ENCODE data around the gene CYP27A1. TPM values are rescaled to one million over a fixed set of nuclear protein-coding genes. Genes with fewer than 3 reads are reported as not detected.

The CYP27A1 gene
- total RNA-seq, 1 experiment from 2014 or later = not detected

DNA sequence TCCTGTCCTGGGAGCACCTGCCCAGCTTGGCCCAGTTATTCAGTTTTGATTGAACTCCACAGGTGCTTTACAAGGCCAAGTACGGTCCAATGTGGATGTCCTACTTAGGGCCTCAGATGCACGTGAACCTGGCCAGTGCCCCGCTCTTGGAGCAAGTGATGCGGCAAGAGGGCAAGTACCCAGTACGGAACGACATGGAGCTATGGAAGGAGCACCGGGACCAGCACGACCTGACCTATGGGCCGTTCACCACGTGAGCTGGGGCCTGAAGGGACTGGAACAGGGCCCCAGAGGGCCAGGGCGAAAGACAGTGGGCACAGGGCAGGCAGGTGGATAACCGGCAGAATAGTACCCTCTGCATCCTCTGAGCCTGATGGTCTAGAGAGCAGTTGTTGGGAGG is 27.6 kb downstream of the CYP27A1 start:
- no peak for DNase-seq (ENCODE audit: extremely low read depth, low read depth)

- DNase-seq (ENCODE audit: extremely low read depth, low read depth) = no peak
These were observed 28.3 kb downstream of the CYP27A1 start for GRCh38 chr2:218810256-218810655.

DNA sequence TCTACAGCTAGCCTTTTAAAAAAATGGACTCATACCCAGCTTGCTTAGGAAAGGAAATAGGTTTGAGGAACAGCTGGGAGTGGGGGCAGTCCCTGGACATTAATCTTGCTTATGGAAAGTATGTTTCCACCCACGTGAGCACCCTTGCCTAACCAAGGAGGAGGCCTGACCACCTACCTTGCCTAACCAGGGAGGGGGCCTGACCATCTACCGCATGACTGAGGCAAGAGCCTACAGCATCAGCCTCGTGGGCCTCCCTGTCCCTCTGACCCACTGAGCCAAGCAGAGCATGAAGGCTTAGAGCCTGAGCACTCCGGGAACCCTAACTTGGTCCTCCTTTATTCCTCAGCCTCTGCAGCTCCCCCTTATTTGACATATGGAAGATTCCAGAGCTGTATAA is 29.4 kb downstream of the CYP27A1 start:
- no peak for DNase-seq (ENCODE audit: extremely low read depth, low read depth)

- DNase-seq (ENCODE audit: extremely low read depth, low read depth) = no peak
These were observed 30.3 kb downstream of the CYP27A1 start for GRCh38 chr2:218812096-218812815.

GRCh38 chr2:218812861-218813260 is 30.9 kb downstream of the CYP27A1 start:
- DNase-seq (ENCODE audit: extremely low read depth, low read depth) = no peak

- DNase-seq (ENCODE audit: extremely low read depth, low read depth) = no peak
These were observed 32.0 kb downstream of the CYP27A1 start for GRCh38 chr2:218813771-218814460.

DNA sequence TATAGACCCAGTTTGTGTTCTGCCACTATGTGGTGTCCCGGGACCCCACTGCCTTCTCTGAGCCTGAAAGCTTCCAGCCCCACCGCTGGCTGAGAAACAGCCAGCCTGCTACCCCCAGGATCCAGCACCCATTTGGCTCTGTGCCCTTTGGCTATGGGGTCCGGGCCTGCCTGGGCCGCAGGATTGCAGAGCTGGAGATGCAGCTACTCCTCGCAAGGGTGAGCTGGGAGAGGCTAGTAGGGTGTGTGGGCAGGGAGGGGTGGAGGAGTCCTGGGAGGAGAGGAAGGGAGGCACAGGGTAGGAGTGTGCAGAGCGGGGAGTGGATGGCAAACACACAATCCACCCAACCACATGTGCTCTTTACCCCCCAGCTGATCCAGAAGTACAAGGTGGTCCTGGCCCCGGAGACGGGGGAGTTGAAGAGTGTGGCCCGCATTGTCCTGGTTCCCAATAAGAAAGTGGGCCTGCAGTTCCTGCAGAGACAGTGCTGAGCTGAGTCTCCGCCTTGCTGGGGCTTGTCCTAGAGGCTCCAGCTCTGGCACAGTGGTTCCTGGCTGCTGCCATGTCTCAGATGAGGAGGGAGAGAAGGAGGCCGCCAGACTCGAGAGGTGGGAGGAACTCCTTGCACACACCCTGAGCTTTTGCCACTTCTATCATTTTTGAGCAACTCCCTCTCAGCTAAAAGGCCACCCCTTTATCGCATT is 32.7 kb downstream of the CYP27A1 start:
- DNase-seq (ENCODE audit: extremely low read depth, low read depth) = no peak

DNA sequence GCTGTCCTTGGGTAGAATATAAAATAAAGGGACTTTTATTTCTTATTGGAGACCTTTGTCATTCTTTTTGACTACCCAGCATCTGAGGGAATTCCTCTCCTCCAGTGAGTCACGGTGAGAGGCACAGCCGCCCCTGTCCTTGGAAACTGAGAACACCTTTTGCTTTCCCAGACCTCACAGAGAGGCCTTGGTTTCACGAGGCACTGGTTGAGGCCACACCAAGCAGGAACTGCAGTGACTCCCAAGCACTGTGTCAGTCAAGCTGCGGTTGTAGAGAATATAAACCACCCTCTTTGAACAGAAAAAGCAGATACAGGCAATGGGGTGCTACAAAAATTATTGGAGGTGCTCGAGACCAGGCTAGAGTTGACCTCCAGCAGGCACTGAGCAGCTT is 33.3 kb downstream of the CYP27A1 start:
- DNase-seq (ENCODE audit: extremely low read depth, low read depth) = no peak

GRCh38 chr2:218815649-218816048 is 33.7 kb downstream of the CYP27A1 start:
- no peak for DNase-seq (ENCODE audit: extremely low read depth, low read depth)

DNA sequence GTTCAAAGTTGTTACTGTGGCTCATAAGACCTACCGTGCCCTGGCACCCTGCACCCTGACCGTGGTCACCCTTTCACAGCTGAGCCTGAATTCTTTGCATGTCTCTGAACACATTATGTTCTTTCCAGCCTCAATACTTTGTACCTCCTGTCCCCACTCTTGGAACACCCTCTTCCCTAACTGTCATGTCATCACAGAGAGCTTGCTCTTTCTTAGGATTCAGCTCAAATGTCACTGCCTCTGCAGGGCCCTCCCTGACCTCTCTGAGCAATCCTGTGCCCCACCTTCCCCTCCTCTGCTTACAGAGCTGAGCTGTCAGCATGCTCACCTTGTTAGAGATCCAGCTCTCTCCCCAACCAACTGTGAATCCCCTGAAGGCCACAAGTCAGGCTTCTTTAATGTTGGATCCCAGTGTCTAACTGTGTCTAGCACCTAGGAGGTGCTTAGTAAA is 34.6 kb downstream of the CYP27A1 start:
- DNase-seq (ENCODE audit: extremely low read depth, low read depth) = no peak

GRCh38 chr2:218819093-218819492 is 37.1 kb downstream of the CYP27A1 start:
- DNase-seq (ENCODE audit: extremely low read depth, low read depth) = no peak

- no peak for DNase-seq (ENCODE audit: extremely low read depth, low read depth)
These were observed 38.9 kb downstream of the CYP27A1 start for GRCh38 chr2:218820746-218821369.

GRCh38 chr2:218821605-218822211 is 39.8 kb downstream of the CYP27A1 start:
- no peak for DNase-seq (ENCODE audit: extremely low read depth, low read depth)

DNA sequence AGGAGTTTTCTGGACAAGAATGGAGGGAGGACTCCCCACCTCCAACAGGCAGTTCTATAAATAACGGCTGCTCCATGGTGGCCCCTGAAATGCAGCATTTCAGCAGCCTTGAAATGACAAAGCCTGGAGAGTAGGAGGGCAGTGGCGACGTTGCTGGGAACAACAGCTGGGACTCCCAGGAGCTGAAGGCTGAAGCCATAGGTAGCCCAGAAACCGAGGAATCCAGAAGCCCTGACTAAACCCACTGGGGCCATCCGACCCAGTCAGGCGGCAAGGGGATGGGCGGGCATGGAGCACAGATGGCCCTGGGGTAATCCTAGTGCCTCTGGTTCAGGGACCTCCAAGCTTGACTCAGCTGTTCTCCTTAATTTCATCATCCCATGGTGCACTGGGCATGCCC is 40.7 kb downstream of the CYP27A1 start:
- no peak for DNase-seq (ENCODE audit: extremely low read depth, low read depth)

GRCh38 chr2:218823196-218823855 is 41.4 kb downstream of the CYP27A1 start:
- no peak for DNase-seq (ENCODE audit: extremely low read depth, low read depth)

DNA sequence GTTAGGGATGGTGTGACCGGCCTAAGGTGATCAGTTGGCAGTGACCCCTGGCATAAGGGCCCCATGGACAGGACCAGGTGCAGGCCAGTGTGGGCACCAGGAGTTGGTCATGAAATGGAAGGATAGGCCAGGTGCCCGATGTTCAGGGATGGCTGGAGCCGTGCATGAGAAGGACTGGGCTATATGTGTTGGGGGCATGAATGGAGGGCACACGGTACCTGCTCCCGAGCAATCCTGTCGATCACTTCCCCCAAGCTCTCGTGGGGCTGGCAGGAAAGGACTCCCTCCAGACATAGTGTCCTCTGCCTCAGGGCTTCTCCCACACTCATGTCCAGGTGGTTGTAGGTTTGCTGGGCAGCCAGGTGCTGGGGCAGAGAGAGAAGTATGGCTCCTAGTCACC is 42.1 kb downstream of the CYP27A1 start:
- no peak for DNase-seq (ENCODE audit: extremely low read depth, low read depth)

DNA sequence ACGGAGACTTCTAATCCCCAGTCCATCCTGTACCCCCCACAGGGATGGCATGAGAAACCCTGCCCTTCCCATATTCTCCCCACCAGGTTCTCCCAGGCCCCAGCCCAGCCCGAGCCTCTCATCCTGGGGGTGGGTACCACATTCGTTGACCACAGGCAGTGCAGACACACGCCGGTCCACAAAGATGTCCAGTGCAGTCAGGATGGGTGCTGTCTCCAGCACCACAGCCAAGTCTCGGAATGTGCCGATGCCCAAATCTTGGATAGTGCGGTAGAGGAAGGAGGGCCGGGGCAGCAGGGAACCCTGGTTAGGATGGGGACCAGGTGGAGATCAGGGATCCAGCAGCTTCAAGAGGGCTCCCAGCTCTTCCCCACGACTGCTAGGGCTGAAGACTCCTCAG is 44.8 kb downstream of the CYP27A1 start:
- DNase-seq (ENCODE audit: extremely low read depth, low read depth) = no peak

GRCh38 chr2:218827701-218828476 is 45.9 kb downstream of the CYP27A1 start:
- no peak for DNase-seq (ENCODE audit: extremely low read depth, low read depth)

- no peak for DNase-seq (ENCODE audit: extremely low read depth, low read depth)
These were observed 46.5 kb downstream of the CYP27A1 start for GRCh38 chr2:218828477-218828778.

Measured in NCI-H460 (cell line).